ENCODE results near the gene HDHD5.

HDHD5 gene

DNA sequence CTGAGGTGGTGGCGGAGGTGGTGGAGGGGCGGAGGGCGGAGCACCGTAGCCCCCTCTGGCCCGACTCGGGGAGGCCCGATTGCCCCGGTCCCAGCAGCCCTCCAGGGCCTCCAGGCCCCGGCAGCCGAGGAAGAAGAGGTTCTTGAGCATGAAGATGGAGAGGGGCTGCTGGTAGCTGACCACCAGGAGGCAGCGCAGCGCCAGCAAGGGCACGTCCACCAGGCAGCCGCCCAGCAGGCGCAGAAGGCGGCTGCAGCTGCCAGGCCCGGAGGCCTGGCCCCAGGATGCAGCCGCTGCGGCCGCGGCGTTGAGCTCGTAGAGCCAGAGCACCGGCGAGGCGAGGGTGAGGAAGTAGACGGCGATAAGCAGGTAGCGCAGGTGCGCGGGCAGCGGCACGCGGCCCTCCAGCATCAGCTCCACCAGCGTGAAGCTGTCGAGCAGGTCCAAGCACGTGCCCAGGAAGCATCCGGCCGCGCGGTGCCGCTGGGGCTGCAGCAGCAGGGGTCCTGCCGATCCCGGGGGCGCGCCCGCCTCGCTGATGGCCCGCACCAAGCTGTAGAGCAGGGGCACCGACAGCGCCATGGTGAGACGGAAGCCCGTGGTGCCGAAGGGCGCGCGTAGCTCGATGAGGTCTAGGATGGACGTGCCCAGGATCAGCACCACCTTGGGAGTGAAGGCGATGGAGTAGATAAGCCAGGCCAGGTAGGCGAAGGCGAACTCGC, 39.4 kb downstream of the HDHD5 start:
- DNase-seq, result no peak

DNA sequence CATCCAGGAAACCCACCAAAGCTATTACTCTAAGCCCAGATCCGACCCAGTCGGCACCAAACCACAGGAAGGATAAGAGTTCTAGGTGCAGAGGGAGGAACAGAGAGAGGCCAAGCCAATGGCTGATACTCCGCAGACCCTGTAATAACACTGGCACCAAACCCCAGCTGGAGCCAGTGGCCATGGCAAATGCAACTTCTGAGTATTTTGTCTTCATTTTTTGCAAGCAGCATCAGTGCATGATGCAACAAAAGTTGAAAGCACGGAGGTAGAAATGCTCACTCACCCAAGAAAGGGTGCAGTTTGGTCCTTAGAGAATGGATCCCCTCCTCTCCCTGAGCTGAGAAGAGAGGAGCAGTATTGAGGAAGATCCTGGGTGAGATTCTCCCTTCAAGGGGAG, 40.7 kb downstream of the HDHD5 start:
- no peak for DNase-seq

DNA sequence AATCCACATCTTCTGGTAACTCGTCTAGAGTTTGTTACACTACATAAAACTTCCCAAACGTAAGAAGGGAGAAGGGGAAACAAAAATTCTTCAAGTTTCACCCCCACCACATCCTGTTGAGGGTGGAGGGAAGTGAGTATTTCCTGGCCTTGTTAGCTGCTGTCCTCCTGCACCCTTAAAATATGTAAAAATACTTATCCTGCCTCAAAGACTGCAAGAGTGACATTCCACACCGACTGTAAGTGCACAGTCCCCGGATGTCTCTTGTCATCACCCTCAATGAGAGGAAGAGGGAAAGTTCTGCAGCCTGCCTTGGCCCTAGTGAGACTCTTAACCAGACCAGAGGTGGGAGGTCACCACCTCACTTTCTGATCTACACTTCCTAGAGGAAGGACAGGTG, 41.2 kb downstream of the HDHD5 start:
- no peak for DNase-seq

DNA sequence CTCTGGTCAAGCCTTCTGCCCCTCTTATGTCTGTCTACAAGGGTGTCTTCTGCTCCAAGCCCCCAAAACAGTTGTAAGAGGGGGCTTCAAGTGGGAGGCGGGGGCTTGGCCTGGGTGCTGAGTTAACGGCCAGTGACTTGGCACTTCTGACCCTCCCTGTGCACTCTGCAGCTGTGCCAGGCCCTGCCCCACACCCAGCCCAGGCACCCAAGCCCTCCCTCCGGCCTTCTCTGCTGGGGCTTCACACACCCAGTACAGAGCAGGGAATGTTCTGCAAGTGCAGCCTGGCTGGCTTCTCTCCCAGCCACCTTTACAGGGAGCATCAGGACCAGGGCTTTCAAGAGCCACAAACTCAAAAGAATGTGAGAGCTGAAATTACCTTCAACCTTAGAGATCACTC, 41.7 kb downstream of the HDHD5 start:
- DNase-seq, result no peak

DNA sequence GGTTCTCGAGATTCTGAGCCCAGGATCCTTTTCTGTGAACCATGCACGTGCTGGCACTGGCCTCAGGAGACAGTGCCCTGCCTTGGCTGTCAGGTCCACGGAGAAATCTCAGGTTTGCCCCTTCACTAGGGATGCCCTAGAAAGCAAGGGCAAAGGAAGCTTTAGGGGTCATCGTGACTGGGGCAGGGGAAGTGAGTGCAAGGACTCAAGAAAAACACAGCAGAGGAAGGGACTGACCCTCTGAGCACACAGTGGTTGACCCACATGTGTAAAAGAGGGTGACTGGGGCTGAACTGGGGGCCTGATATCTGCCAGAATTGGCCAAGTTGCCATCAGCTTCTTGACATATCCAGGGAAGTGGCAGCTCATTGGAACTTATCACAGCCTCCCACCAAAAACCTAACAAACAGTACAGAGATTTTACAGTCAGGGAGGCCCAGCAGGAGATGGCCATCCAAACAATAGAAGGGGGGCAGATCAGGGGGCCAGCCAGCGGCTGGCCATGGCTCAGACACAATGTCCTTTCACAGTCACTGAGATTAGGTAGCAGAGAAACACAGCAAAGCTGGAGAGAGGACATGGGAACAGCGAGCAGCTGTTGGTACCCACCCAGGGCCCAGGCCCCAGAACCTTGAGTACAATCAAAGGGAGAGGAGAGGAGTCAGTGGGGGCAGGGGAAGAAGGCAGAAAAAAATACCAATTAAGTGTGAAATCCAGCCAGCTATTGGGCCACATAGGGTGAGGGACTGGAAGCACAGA, 42.3 kb downstream of the HDHD5 start:
- no peak for DNase-seq

DNA sequence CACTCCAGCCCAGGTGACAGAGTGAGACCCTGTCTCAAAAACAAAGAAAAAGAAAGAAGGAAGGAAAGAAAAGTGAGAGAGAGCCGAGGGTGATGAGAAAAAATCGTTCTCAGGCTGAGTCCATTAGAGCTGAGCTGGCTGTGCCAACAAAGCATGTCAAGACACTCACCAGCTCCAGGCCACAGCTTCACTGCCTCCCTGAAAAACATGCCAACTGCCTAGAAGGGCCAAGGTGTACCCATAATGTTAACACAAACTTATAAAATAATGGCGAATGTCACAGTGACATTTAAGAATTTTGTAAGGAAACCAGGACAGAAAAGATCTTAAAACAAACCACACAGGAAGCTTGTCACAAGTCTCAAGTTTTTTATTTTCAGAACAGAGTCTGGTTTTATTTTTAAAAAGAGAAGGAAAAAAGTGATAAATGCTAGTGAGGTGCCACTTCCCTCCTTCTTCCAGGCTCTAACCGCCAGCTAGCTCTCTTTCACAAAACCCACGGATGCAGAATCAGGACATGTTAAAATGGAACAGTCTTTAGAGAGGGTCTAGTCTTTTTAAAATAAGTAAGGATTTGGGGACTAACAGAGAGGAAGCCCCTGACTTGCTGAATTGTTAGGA, 43.0 kb downstream of the HDHD5 start:
- DNase-seq, result no peak

DNA sequence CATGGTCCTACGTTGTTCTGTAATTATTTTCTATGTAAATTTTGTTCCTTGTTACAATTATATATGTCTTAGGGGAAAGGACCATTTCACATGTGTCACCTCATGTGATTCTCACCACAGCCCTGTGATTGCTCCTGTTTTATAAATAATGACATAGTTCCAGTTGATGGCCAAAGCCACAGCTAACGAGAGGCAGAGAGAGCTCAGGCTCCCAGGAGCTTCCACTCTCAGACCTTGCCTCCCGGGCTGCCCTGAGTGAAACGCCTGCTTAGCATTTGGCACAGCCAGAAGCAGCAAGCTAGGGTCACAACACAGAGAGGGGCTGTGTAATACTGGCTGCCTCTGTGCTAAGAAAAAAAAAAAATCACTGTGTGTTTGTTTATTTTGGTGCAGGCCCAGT, 43.8 kb downstream of the HDHD5 start:
- no peak for DNase-seq

DNA sequence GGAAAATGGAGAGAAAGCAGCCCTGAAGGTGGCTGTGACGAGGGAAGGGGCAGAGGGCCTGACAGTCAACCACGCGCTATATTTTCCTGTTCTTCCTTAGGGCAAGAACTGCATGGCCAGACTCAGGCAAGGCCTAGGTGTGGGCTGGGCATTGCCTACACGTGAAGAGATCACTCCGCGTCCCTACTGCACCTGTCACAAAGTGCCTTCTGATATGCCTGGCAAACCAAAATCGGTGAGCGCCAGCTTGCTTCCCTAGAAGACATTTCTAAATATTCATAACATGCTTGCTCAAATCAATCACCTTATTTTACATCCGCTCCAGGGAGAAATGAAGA, 44.2 kb downstream of the HDHD5 start:
- no peak for DNase-seq

DNA sequence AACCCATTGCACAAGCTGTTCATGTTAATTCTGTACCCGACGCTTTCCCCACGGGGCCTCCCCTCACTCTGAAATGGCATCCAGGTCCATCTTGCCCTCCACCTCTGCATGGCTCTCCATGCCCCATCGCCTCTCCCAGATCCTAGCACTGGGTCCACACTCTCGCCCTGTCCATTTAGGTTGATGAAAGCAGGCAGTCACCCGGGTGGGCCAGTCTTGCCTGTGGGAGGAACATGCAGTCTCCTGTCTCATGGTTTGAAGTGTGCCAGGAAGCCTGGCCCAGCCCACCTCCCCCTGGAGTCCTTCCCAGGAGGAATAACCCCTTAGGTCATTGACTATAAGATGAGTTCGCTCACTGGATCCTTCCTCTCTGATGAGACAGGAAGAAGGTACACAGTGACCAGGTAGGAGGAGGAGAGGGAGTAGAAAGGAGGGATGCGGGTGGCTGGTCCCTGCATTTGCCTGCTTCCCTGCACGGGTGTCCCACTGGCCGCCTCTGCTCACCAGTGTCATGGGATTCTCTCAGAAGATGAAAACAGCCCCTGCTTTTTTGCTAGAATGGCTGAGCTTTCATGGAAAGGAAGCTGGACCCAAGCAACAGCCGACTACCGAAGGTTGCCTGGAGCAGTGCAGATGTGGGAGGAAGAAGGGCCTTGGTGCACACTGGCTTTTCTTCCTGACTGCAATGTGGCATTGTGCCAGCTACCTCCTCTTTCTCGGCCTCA, 44.7 kb downstream of the HDHD5 start:
- no peak for DNase-seq

DNA sequence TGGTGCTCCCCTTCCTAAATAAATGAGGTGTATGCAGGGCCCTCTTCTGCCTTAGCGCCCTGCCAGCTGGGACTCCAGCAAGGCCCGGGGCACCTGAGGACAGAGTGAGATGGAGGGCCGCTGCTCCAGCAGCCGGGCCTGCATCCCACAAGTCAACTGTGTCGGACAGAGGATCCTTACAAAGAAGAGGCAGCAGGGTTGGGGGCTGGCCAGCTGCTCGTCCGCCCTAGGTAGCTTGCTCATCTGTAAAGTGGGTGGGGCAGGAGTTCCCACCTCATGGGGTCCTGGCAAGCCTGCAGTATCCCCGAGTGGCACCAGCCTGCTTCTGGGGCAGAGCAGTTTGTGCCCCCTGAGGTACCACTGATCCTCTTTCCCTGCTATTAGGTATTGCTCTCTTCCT, 45.5 kb downstream of the HDHD5 start:
- DNase-seq, result no peak

DNA sequence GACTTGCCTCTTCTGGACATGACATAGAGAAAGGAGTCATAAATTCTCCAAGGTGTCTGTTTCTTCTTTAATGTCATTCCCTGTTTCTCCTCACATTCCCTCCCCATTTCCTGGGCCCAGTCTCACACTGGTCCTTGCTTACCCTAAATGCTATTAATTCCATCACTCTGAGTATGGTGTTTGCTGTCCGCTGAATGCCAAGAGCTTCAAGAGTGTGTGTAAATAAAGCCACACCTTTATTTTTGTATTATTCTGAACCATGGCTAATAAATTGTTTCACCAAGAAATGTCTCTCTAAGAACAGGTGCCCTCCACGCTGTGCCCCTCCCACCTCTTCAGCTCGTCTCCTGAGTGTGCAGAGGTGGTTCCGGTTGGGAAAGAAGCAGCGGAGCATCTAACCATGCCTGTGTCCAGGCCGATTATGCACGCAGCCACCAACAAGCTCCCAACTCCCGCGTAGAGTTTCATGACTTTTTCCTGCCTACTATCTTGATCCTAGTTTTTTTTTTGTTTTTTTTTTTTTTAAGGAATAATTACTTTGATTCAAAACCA, 46.5 kb downstream of the HDHD5 start:
- DNase-seq, result no peak

DNA sequence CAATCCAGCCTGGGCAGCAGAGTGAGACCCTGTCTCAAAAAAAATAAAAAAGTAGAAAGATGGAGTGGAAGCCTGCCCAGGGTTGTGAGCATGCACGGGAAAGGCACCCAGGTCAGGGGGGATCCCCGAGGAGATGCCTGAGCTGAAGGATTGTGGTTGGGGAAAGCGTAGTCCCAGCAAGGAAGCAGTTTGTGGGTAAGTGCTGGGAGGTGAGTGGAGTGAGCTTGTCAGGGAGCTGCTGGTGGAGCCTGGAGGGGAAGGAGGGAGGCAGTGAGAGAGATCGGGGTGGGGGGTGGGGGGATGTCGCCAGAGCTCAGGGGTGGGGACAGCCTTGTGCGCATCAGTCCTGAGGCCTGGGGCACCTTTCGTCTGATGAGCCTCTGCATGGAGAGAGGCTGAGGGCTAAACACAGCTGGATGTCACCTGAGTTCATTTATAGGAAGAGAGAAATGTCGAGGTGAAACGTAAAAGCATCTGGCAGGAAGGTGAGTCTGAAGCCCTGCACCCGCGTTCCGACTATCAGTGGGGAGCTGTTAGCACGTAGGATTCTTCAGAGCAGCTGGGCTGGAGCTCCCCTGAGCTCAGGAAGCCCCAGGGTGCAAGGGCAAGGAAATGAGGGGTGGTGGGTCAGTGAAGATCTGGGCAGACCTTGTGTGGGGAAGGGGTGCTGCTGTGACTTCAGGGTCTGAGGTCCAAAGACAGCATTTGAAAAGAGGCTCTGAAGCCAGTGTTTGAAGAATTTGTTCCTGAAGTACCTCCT, 48.1 kb downstream of the HDHD5 start:
- DNase-seq, result no peak

DNA sequence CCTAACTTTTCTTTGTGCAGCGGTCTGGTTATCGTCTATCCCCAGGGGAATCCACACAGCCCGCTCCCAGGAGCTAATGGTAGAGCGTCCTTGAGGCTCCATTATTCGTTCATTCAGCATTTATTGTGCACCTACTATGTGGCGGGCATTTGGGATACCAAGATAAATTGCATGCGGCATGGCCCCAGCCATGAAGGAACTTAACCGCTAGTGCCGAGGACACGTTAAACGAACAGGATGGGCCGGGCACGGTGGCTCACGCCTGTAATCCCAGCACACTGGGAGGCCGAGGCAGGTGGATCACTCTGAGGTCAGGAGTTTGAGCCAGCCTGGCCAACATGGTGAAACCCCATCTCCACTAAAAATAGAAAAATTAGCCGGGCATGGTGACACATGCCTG, 49.1 kb downstream of the HDHD5 start:
- DNase-seq, result no peak

DNA sequence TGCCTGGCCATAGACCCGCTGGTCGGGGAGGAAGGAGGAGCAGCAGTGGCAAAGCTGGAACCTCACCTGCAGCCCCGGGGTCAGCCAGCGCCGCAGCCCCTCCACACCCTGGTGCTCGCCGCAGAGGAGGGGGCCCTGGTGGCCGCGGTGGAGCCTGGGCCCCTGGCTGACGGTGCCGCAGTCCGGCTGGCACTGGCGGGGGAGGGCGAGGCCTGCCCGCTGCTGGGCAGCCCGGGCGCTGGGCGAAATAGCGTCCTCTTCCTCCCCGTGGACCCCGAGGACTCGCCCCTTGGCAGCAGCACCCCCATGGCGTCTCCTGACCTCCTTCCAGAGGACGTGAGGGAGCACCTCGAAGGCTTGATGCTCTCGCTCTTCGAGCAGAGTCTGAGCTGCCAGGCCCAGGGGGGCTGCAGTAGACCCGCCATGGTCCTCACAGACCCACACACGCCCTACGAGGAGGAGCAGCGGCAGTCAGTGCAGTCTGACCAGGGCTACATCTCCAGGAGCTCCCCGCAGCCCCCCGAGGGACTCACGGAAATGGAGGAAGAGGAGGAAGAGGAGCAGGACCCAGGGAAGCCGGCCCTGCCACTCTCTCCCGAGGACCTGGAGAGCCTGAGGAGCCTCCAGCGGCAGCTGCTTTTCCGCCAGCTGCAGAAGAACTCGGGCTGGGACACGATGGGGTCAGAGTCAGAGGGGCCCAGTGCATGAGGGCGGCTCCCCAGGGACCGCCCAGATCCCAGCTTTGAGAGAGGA, 49.8 kb downstream of the HDHD5 start:
- DNase-seq, result no peak

DNA sequence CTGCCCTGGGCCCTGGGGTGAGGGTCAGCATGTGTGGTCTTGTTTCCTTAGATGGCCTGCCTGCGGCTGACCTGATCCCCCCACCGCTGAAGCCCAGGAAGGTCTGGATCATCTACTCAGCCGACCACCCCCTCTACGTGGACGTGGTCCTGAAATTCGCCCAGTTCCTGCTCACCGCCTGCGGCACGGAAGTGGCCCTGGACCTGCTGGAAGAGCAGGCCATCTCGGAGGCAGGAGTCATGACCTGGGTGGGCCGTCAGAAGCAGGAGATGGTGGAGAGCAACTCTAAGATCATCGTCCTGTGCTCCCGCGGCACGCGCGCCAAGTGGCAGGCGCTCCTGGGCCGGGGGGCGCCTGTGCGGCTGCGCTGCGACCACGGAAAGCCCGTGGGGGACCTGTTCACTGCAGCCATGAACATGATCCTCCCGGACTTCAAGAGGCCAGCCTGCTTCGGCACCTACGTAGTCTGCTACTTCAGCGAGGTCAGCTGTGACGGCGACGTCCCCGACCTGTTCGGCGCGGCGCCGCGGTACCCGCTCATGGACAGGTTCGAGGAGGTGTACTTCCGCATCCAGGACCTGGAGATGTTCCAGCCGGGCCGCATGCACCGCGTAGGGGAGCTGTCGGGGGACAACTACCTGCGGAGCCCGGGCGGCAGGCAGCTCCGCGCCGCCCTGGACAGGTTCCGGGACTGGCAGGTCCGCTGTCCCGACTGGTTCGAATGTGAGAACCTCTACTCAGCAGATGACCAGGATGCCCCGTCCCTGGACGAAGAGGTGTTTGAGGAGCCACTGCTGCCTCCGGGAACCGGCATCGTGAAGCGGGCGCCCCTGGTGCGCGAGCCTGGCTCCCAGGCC, 50.6 kb downstream of the HDHD5 start:
- DNase-seq, result no peak

DNA sequence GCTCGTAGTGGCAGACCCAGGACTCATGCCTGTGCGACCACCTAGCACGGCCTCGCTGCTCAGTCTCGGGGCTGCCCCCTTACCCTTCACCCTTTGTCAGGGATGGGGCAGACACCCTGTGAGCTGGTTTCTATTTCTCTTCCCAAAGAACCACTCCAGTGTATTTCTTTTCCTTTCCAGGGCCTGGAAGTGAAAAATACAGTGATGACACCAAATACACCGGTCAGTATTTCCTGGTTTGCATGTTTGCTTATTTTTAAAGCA, 51.6 kb downstream of the HDHD5 start:
- no peak for DNase-seq

DNA sequence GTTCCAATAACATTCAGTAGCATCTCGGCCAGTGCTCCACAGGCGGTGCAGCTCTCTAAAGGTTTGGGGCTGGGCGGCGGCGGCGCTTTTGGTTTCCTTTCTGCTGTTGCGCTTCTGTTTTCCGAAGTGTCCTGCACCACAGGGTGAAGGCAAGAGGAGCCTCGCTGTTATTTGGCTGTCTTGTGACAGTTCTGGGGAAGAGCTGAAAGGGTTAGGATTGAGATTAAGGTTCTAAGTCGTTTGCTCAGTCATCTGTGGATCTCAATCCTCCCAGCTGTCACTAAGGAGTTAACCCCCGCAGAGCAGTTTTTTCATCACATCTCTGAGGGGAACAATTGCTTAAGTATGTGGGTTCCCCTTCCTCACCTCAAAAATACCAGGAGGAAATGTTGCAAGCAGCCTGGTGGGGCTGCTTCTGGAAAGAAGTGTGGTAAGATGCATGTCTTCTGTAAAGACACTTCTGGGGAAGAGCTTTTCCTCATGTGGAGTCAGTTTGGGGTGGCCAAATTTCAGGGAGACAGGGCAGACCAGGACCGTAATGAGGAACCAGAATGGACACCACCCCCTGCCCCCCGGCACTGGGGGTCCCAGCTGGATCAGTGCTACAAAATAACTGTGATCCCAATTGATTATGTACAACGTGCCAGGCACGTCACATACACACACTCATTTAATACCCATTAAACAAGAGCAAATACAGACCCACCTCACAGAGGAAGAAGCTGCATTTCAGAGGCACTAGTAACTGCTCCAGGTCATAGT, 52.1 kb downstream of the HDHD5 start:
- DNase-seq, result no peak

DNA sequence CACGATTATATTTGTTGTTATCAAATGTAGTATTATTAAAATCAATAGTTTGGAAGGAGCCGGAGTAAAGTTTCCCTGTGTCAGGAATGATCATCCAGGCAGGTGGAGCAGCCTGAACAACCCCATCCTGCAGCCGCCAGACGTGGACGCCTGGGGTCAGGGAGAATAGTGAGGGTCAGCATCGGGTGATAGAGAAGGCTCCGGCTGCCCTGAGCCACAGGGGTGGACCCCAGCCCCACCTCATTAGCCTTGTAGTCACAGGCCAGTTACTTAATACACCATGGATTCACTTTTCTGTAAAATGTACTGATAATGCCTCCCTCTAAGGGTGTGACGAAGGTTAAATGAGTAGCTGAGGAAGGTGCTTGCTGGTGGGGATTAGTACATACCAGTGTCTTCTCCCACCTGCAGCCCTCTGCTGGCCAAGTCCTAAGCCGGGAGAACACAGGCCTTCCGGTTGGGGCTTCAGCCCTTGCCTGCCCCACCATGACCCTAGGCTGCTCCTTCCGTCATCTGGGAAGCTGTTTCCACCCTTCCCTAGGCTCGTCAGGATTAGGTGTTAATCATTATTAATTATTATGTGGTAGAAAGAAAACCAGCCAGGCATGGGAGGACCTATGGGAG, 52.8 kb downstream of the HDHD5 start:
- DNase-seq, result no peak

DNA sequence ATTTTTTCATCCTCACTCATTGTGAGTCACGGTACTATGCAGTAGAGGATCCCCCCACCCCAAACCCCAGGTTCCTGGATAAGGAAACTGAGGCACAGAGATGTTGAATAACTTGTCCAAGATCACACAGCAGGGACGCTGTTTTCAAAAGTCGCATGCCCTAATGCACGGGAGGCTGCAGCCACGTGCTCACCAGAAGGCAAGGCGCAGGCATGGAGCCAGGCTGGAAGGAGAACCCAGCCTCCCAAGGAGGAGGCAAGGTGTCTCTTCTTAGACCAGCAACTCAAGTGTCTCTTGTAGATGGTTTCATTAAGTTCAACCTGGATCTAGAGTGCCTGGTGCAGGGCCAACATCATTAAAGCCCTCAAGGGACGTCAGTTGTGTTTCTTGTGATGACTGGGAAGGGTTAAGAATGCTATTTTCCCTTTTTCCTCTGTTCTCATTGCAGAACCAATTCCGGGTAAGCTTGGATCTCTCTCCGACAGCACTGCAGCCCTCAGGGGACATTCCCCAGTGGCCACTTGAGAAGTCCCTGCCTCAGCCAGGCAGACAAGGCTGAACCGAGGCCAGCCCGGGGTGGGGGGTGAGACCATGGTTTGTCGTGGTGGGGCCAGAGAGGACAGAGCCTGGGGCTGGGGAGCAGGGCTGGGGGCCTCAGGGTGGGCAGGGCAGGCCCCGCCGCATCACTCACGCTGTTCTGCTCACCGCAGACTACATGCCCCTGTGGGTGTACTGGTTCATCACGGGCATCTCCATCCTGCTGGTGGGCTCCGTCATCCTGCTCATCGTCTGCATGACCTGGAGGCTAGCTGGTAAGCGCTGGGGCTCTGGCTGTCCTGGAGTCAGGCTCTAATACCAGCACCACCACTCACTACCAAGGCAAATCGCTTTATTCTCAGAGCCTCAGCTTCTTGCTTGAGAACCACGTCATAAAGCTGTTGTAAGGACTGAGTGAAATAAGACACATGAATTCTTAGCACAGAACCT, 53.6 kb downstream of the HDHD5 start:
- no peak for DNase-seq
